ENCODE data around the gene GRIN2A.

GRIN2A gene

GRCh38 chr16:10088380-10088793 is 93.8 kb downstream of the GRIN2A start:
- DNase-seq (ENCODE audit: low read depth in 2 of 2, low spot score in 1 of 2), result no peak

GRCh38 chr16:10087151-10087550 is 95.1 kb downstream of the GRIN2A start:
- no peak for DNase-seq (ENCODE audit: low read depth in 2 of 2, low spot score in 1 of 2)

GRCh38 chr16:10086620-10087019 is 95.6 kb downstream of the GRIN2A start:
- DNase-seq (ENCODE audit: low read depth in 2 of 2, low spot score in 1 of 2), result no peak

- no peak for DNase-seq (ENCODE audit: low read depth in 2 of 2, low spot score in 1 of 2)
Observed at GRCh38 chr16:10085078-10085798, 97.0 kb downstream of the GRIN2A start.

- DNase-seq (ENCODE audit: low read depth in 2 of 2, low spot score in 1 of 2), result no peak
Observed at GRCh38 chr16:10083301-10083700, 98.9 kb downstream of the GRIN2A start.

GRCh38 chr16:10081201-10081940 is 100.9 kb downstream of the GRIN2A start:
- DNase-seq (ENCODE audit: low read depth in 2 of 2, low spot score in 1 of 2), result no peak

- no peak for DNase-seq (ENCODE audit: low read depth in 2 of 2, low spot score in 1 of 2)
Observed at GRCh38 chr16:10080051-10080772, 102.0 kb downstream of the GRIN2A start.

GRCh38 chr16:10078541-10078949 is 103.7 kb downstream of the GRIN2A start:
- DNase-seq (ENCODE audit: low read depth in 2 of 2, low spot score in 1 of 2), result no peak

GRCh38 chr16:10077861-10078260 is 104.4 kb downstream of the GRIN2A start:
- DNase-seq (ENCODE audit: low read depth in 2 of 2, low spot score in 1 of 2), result no peak

- DNase-seq (ENCODE audit: low read depth in 2 of 2, low spot score in 1 of 2), result no peak
Observed at GRCh38 chr16:10076037-10076436, 106.2 kb downstream of the GRIN2A start.

GRCh38 chr16:10070591-10070990 is 111.6 kb downstream of the GRIN2A start:
- no peak for DNase-seq (ENCODE audit: low read depth in 2 of 2, low spot score in 1 of 2)

- DNase-seq (ENCODE audit: low read depth in 2 of 2, low spot score in 1 of 2), result no peak
Observed at GRCh38 chr16:10069374-10069773, 112.9 kb downstream of the GRIN2A start.

GRCh38 chr16:10067835-10068234 is 114.4 kb downstream of the GRIN2A start:
- no peak for DNase-seq (ENCODE audit: low read depth in 2 of 2, low spot score in 1 of 2)

GRCh38 chr16:10067406-10067805 is 114.8 kb downstream of the GRIN2A start:
- no peak for DNase-seq (ENCODE audit: low read depth in 2 of 2, low spot score in 1 of 2)

- DNase-seq (ENCODE audit: low read depth in 2 of 2, low spot score in 1 of 2), result no peak
Observed at GRCh38 chr16:10065019-10065418, 117.2 kb downstream of the GRIN2A start.

GRCh38 chr16:10048850-10049249 is 133.4 kb downstream of the GRIN2A start:
- DNase-seq (ENCODE audit: low read depth in 2 of 2, low spot score in 1 of 2), result no peak

- no peak for DNase-seq (ENCODE audit: low read depth in 2 of 2, low spot score in 1 of 2)
Observed at GRCh38 chr16:10045947-10046346, 136.3 kb downstream of the GRIN2A start.

- DNase-seq (ENCODE audit: low read depth in 2 of 2, low spot score in 1 of 2), result no peak
Observed at GRCh38 chr16:10045291-10045775, 136.9 kb downstream of the GRIN2A start.

GRCh38 chr16:10040136-10041080 is 141.8 kb downstream of the GRIN2A start:
- no peak for DNase-seq (ENCODE audit: low read depth in 2 of 2, low spot score in 1 of 2)

- DNase-seq (ENCODE audit: low read depth in 2 of 2, low spot score in 1 of 2), result no peak
Observed at GRCh38 chr16:10039220-10040096, 142.8 kb downstream of the GRIN2A start.
